ENCODE data around the gene ROBO2. TPM values are rescaled to one million over a fixed set of nuclear protein-coding genes. Genes with fewer than 3 reads are reported as not detected.

ROBO2 gene
- total and polyA plus RNA-seq, 2 experiments from 2014 or later = 1.5 to 7.8 TPM

- no peak for TF ChIP-seq CREB1 (CRISPR knock-in tag; IDR thresholded peaks at IDR 0.05; ENCODE audit: low read depth)
- TF ChIP-seq ZNF114 (CRISPR knock-in tag; IDR thresholded peaks at IDR 0.05) = no peak
- TF ChIP-seq ZNF462 (CRISPR knock-in tag; IDR thresholded peaks at IDR 0.05) = no peak
- TF ChIP-seq, protein P1, sequence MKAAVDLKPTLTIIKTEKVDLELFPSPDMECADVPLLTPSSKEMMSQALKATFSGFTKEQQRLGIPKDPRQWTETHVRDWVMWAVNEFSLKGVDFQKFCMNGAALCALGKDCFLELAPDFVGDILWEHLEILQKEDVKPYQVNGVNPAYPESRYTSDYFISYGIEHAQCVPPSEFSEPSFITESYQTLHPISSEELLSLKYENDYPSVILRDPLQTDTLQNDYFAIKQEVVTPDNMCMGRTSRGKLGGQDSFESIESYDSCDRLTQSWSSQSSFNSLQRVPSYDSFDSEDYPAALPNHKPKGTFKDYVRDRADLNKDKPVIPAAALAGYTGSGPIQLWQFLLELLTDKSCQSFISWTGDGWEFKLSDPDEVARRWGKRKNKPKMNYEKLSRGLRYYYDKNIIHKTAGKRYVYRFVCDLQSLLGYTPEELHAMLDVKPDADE (IDR thresholded peaks at IDR 0.05) = no peak
- no peak for TF ChIP-seq ZNF331 (CRISPR knock-in tag; IDR thresholded peaks at IDR 0.05; ENCODE audit: low read depth)
- TF ChIP-seq POLR2AphosphoS5 (IDR thresholded peaks at IDR 0.05; ENCODE audit: low read depth) = no peak
- TF ChIP-seq NANOG (IDR thresholded peaks at IDR 0.05; ENCODE audit: borderline replicate concordance) = no peak
- no peak for TF ChIP-seq EZH2 (IDR thresholded peaks at IDR 0.05; ENCODE audit: low read depth, unreplicated experiment)
- no peak for TF ChIP-seq STAT1 (IDR thresholded peaks at IDR 0.05; ENCODE audit: unreplicated experiment)
- TF ChIP-seq EZH2phosphoT487 (IDR thresholded peaks at IDR 0.05; ENCODE audit: unreplicated experiment) = no peak
- TF ChIP-seq, protein P2, sequence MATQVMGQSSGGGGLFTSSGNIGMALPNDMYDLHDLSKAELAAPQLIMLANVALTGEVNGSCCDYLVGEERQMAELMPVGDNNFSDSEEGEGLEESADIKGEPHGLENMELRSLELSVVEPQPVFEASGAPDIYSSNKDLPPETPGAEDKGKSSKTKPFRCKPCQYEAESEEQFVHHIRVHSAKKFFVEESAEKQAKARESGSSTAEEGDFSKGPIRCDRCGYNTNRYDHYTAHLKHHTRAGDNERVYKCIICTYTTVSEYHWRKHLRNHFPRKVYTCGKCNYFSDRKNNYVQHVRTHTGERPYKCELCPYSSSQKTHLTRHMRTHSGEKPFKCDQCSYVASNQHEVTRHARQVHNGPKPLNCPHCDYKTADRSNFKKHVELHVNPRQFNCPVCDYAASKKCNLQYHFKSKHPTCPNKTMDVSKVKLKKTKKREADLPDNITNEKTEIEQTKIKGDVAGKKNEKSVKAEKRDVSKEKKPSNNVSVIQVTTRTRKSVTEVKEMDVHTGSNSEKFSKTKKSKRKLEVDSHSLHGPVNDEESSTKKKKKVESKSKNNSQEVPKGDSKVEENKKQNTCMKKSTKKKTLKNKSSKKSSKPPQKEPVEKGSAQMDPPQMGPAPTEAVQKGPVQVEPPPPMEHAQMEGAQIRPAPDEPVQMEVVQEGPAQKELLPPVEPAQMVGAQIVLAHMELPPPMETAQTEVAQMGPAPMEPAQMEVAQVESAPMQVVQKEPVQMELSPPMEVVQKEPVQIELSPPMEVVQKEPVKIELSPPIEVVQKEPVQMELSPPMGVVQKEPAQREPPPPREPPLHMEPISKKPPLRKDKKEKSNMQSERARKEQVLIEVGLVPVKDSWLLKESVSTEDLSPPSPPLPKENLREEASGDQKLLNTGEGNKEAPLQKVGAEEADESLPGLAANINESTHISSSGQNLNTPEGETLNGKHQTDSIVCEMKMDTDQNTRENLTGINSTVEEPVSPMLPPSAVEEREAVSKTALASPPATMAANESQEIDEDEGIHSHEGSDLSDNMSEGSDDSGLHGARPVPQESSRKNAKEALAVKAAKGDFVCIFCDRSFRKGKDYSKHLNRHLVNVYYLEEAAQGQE (IDR thresholded peaks at IDR 0.05; ENCODE audit: unreplicated experiment) = no peak
- H3K27me3 Mint-ChIP-seq (ENCODE audit: insufficient read depth, low read depth, poor library complexity) = no peaks in the 10 kb centered on the region
- Histone ChIP-seq H3K4me3 (no peak overlapping the region), H3K9me2 (ENCODE audit: insufficient read depth) (no peaks in the 10 kb centered on the region), H3K27ac (ENCODE audit: low read depth) (no peak overlapping the region), H3K4me1 (ENCODE audit: insufficient read depth) (peaks cover 17% of the 10 kb centered on the region), H2AFZ (no peak overlapping the region), H3K27me3 (ENCODE audit: insufficient read depth) (no peaks in the 10 kb centered on the region), H3K4me2 (no peak overlapping the region), H3K79me2 (replicated peaks; ENCODE audit: insufficient read depth) (no peaks in the 10 kb centered on the region), H4K20me1 (replicated peaks; ENCODE audit: insufficient read depth) (no peaks in the 10 kb centered on the region), H3K36me3 (ENCODE audit: insufficient read depth) (no peaks in the 10 kb centered on the region), H3F3A (replicated peaks; ENCODE audit: low read depth) (no peaks in the 10 kb centered on the region)
- H3K9me3 Mint-ChIP-seq = no peaks in the 10 kb centered on the region
- H3K36me3 Mint-ChIP-seq (ENCODE audit: low read depth) = no peaks in the 10 kb centered on the region
- ATAC-seq (no peak), DNase-seq (ENCODE audit: low spot score) (no peak)
- H3K4me3 Mint-ChIP-seq = no peak overlapping the region
- no peak overlapping the region for H3K27ac Mint-ChIP-seq
- H3K4me1 Mint-ChIP-seq = peaks cover 19% of the 10 kb centered on the region
Observed at GRCh38 chr3:77562089-77562488, 522.2 kb downstream of the ROBO2 start.
